GM11168 (cell line): ENCODE data around the gene TMEM203.

ENCODE experiments used
- in situ Hi-C: fragments of 300-500 bp; cut with MboI; formaldehyde crosslinking; loops from one replicate; pipeline ENCODE4 v1.12.0; 2022; ENCODE audit warnings: low sequenced_read_pairs; ENCODE audit not compliant: unreplicated experiment

Gene TMEM203

GRCh38 chr9:137184881-137185660, 20.4 kb downstream of the TMEM203 start:
- in situ Hi-C loops: no loop called here

GRCh38 chr9:137183980-137184595, 21.4 kb downstream of the TMEM203 start:
- in situ Hi-C loops: no loop called here

GRCh38 chr9:137182836-137183235, 22.6 kb downstream of the TMEM203 start:
- in situ Hi-C loops: no loop called here

- in situ Hi-C loops: no loop called here
Observed at GRCh38 chr9:137181680-137182079, 23.8 kb downstream of the TMEM203 start.

GRCh38 chr9:137180491-137180890, 25.0 kb downstream of the TMEM203 start:
- in situ Hi-C loops: no loop called here

- in situ Hi-C loops: no loop called here
Observed at GRCh38 chr9:137179761-137180160, 25.7 kb downstream of the TMEM203 start.

GRCh38 chr9:137178939-137179630, 26.4 kb downstream of the TMEM203 start:
- in situ Hi-C loops: no loop called here

GRCh38 chr9:137178201-137178938, 27.1 kb downstream of the TMEM203 start:
- in situ Hi-C loops: no loop called here

DNA sequence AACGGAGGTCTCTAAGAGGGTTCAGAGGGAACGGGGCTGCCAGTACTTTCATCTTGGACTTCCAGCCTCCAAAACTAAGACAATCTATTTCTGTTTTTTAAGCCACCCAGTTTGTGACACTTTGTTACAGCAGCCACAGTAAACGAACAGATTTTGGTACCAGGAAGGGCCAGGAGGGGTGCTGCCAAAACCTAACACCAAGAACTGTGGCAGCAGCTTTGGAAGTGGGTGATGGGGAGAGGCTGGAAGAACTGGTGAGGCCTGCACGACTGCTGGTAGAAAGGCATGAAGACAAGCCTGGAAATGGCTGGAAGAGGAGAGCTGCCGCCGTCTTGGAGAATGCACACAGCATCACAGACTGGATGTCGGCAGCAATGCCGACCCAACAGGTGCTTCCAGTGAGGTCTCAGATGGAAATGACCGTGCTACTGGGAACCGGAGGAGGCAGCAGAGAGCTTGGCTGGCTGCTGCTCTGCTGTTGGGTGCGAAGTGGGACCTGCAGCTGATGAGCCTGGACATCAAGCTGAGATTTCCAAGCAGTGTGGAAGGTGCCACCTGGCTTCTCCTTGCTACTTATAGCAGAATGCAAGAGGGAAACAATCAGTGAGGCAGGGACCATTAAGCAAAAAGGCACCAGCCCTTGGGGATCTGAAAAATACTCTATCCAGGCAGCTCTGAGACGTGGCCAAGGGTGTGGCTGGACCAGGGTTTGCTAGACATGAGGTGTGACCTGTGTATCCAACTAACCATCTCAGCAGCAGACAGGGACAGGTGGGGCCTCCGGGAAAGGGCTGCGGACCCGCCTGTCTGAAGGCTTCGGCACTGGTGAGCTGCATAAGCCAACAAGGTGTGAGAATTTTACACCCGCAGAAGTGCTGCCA, 28.9 kb downstream of the TMEM203 start:
- in situ Hi-C loops: no loop called here

GRCh38 chr9:137175345-137175961, 30.0 kb downstream of the TMEM203 start:
- in situ Hi-C loops: no loop called here

GRCh38 chr9:137174722-137175293, 30.6 kb downstream of the TMEM203 start:
- in situ Hi-C loops: no loop called here

DNA sequence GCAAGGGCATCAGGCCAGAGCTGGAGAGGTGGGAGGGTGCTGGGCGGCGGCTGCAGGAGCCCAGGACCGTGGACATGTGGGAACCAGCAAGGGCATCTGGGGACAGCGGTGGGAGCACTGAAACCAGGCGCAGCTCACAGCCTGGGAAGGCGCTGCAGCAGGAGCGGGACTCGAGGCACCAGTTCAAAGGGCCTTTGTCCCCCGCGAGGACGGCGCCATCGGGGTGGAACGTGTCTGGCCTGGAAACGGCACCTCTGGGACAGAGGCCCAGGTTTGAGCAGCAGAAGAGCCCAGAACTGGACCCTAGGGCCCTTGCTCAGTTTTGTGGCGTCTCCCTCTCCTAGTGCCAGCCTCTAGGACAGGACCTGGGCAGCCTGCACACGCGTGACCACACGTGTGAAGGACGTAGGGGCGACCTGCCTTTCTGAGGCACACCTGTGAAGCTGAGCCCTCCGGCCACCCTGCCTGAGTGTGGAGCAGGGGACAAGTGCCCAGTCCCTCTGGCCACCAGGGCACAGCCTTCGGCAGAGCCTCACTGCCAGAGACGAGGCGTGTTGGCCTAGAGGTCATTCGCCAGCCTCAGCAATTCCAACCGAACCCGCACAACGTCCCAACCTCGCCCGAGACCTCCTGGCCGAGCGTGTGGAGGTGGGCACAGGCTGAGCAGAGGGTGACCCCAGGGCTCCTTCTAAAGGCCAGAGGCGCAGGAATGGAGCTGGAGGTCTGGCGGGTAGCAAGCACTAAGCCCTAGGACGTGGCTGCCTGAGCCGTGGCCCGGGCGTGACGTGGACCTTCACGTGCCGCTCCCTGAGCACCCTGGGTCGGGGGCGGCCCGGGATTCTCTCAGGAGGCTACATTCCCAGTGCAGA, 31.4 kb downstream of the TMEM203 start:
- in situ Hi-C loops: no loop called here

DNA sequence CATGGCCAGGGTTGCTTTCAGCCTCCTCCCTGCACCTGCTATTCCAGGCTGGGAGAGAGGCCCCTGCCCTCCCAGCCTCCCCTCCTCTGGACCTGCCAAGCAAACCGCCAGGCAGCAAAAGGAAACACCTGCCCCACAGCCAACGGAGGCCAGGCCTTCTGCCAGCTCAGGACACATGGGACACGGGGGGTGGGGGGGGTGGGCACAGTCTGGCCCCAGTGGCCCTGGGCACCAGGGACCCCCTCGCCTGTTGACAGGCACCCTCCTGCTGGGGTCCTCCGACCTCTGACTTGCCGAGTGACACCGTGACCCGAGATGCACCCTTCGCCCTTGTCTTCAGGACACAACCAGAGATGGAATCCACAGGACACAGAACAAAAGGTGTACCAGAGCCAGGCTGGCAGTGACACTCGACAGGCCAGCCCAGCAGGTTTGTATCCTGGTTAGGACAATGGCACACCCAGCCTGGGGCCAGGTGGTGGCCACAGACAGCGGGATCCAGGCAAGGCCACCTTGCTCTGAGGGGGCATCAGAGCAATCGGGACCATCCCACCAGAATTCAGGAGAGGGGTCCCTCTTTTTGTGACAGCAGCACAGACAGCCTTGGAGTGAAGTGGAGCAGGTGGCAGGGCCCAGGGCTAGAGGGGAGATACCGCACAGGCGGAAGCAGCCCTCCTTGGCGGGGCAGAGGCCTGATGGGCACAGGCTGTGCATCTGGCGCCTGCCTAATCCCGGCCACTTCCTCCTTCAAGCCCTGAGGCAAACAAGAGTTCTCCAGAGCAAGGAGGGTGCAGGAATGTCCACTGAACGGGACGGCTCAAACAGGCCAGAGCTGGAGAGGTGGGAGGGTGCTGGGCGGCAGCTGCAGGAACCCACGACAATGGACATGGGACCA, 32.3 kb downstream of the TMEM203 start:
- in situ Hi-C loops: no loop called here

DNA sequence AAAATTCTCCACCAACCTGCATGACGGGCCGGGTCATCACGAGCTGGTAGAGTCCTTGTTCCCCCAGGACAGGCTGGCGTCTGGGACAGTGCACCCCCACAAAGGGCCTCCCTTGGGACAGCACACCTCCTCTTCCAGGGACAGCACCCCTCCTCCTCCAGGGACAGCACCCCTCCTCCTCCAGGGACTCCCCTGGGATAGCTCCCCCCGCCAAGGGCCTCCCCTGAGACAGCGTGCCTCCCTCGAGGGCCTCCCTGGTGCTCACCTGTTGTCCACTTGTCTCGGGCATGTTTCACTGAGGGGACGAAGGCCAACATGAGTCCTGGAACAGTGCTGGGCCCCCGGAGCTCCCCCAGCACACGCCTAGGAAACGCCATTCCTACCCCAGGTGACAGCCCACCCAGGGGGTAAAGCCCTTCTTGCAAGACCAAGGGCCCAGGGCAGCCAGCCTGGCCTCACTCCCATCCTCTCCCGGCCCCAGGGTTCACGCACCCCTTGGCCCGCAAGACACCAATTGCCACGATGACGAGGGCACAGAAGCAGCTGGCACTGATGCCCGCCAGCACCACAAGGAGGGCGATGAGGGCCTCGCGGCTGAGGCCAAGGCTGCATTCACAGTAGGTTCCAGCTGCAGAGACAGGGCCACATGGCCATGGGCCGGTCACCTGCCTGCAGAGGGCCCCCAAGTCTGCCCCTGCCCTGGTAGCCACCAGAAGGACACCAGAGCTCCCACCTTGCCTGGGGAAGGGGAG, 34.1 kb downstream of the TMEM203 start:
- in situ Hi-C loops: no loop called here

- in situ Hi-C loops: no loop called here
Observed at GRCh38 chr9:137170486-137171148, 34.8 kb downstream of the TMEM203 start.

DNA sequence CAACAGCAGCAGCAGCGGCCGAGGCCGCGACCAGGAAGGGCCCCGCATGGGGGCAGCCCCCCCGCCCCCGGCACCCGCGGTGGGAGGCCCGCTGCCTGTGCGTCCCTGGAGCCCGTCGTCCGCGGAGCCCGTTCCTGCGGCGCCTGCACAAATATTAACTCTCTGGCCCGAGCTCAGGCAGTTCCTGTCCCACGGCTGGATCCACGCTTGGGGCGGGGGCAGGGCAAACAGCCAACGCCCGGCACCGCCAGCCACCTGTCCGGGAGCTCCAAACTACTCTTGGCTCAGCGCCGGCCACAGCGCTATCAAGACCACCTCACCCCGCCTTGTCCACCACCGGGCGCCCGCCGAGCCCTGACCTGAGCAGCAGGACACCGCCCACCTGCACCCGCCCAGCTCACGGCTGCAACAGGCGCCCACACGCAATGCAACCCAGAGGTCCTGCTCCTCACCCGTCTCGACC, 35.5 kb downstream of the TMEM203 start, which contains the start of gene LRRC26:
LRRC26 (minus strand) TSS at position 156 of the 463 bp plus-strand sequence; CDS start at position 48, 108 bp downstream.
- in situ Hi-C loops: no loop called here
